HCT116 (cell line): ENCODE results near the gene GIPC3.

ENCODE experiments used
- CEBPB ChIP-seq: IDR thresholded peaks from 2 replicates; pipeline ENCODE4 v1.6.1; 2012; ENCODE audit warnings: low read depth
- TF ChIP-seq, protein P1 (sequence below): IDR thresholded peaks from 2 replicates; pipeline ENCODE4 v1.6.1; 2012
- TF ChIP-seq, protein P2 (sequence below), 3 experiments: fragments of 200-600 bp in 1 of 3; sonication (generic) in 1 of 3; IDR thresholded peaks in 2 of 3; conservative IDR thresholded peaks in 1 of 3; 2 replicates each; pipeline ENCODE4 v1.5.1; 2012 to 2017; ENCODE audit warnings: low read depth in 2 of 3, low read length in 2 of 3, antibody characterized with exemption in 1 of 3, borderline replicate concordance in 1 of 3, control low read depth in 1 of 3, mild to moderate bottlenecking in 1 of 3, mixed read lengths in 1 of 3, mixed run types in 1 of 3, moderate library complexity in 1 of 3; ENCODE audit not compliant: insufficient read depth in 1 of 3

DNA sequence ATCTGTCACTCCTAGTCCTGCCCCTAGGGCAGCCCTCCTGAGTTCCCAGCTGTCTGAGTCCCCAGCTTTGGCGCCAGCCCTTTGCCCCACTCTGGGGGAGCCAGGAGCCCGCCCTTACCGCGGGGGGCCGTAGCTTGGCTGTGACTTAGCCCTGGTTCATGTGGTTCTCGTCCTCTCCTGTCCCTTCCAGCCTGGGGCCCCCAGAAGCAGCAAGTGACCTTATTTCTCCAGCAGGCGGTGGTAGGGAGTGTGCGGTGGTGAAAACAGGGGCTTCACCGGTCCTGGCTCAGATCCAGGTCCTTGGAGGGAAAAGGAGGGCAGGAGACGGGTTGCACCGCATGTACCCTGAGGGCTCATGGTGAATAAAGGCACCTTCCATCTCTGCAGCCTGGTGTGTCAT is 7.9 kb downstream of the GIPC3 start:
- TF ChIP-seq, protein P1, sequence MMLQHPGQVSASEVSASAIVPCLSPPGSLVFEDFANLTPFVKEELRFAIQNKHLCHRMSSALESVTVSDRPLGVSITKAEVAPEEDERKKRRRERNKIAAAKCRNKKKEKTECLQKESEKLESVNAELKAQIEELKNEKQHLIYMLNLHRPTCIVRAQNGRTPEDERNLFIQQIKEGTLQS: no peak
- TF ChIP-seq CEBPB: no peak
- TF ChIP-seq, protein P2, sequence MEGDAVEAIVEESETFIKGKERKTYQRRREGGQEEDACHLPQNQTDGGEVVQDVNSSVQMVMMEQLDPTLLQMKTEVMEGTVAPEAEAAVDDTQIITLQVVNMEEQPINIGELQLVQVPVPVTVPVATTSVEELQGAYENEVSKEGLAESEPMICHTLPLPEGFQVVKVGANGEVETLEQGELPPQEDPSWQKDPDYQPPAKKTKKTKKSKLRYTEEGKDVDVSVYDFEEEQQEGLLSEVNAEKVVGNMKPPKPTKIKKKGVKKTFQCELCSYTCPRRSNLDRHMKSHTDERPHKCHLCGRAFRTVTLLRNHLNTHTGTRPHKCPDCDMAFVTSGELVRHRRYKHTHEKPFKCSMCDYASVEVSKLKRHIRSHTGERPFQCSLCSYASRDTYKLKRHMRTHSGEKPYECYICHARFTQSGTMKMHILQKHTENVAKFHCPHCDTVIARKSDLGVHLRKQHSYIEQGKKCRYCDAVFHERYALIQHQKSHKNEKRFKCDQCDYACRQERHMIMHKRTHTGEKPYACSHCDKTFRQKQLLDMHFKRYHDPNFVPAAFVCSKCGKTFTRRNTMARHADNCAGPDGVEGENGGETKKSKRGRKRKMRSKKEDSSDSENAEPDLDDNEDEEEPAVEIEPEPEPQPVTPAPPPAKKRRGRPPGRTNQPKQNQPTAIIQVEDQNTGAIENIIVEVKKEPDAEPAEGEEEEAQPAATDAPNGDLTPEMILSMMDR (IDR thresholded peaks at IDR 0.05 in 2 of 3, conservative IDR thresholded peaks at IDR 0.05 in 1 of 3; ENCODE audit: borderline replicate concordance in 1 of 3, insufficient read depth in 1 of 3, low read depth in 2 of 3, low read length in 2 of 3): 0 out of 6 replicates have a peak, but pooled peaks of 2 of the 3 experiments have one; percentile 2 to 7
